Stimulated activated CD4-positive, alpha-beta T cell treated with anti-CD3 and anti-CD28 coated beads, Interleukin-15, amount 100 ng/mL, for 1 hour (primary cell): ENCODE measurements around the gene UNK.

ENCODE experiments used
- DNase-seq, 2 donors: peaks; one replicate each; pipeline ENCODE4 v3.0.0-alpha.2; 2020; ENCODE audit warnings: low read depth in 1 of 2, low spot score in 1 of 2

The UNK gene

GRCh38 chr17:75819678-75820077 is 35.1 kb downstream of the UNK start:
- DNase-seq = no peak

- DNase-seq = no peak
These were observed 35.8 kb downstream of the UNK start for GRCh38 chr17:75820094-75821080.

- no peak for DNase-seq
These were observed 36.9 kb downstream of the UNK start for GRCh38 chr17:75821552-75821951.

GRCh38 chr17:75822119-75822799 is 37.7 kb downstream of the UNK start:
- DNase-seq = no peak

GRCh38 chr17:75822800-75823166 is 38.2 kb downstream of the UNK start:
- DNase-seq = no peak

GRCh38 chr17:75823257-75824041 is 38.8 kb downstream of the UNK start:
- no peak for DNase-seq

- DNase-seq = no peak
These were observed 39.5 kb downstream of the UNK start for GRCh38 chr17:75824050-75824552.

GRCh38 chr17:75824666-75825065 is 40.1 kb downstream of the UNK start:
- DNase-seq = no peak

- DNase-seq = no peak
These were observed 40.5 kb downstream of the UNK start for GRCh38 chr17:75825149-75825552.

GRCh38 chr17:75825748-75826370 is 41.3 kb downstream of the UNK start:
- no peak for DNase-seq

- DNase-seq = no peak
These were observed 42.1 kb downstream of the UNK start for GRCh38 chr17:75826561-75827307.

- DNase-seq = peak in 1 of 2 donors; percentile 53
These were observed 42.9 kb downstream of the UNK start for GRCh38 chr17:75827308-75828075.

GRCh38 chr17:75828076-75828400 is 43.4 kb downstream of the UNK start:
- no peak for DNase-seq

- DNase-seq = no peak
These were observed 44.1 kb downstream of the UNK start for GRCh38 chr17:75828741-75829140.

- DNase-seq = no peak
These were observed 45.1 kb downstream of the UNK start for GRCh38 chr17:75829747-75830146.

- peak in 1 of 2 donors; percentile 33 for DNase-seq
These were observed 45.8 kb downstream of the UNK start for GRCh38 chr17:75830164-75831031.

- no peak for DNase-seq
These were observed 46.5 kb downstream of the UNK start for GRCh38 chr17:75831032-75831571.

GRCh38 chr17:75832164-75832651 is 47.6 kb downstream of the UNK start:
- DNase-seq = no peak
